ENCODE results near the gene NFAT5. TPM values are rescaled to one million over a fixed set of nuclear protein-coding genes. Genes with fewer than 3 reads are reported as not detected.

Gene NFAT5
- total RNA-seq, 4 donors from 2014 or later, result 49.8 to 64.3 (median 58.6) TPM

GRCh38 chr16:69523566-69524305 lies 42.0 kb upstream of the NFAT5 start:
- TF ChIP-seq CTCF (IDR thresholded peaks at IDR 0.05; ENCODE audit: low read depth), result no peak

GRCh38 chr16:69526831-69527655 lies 38.7 kb upstream of the NFAT5 start:
- TF ChIP-seq CTCF (IDR thresholded peaks at IDR 0.05; ENCODE audit: low read depth), result no peak

- TF ChIP-seq CTCF (IDR thresholded peaks at IDR 0.05; ENCODE audit: low read depth), result no peak
Observed at GRCh38 chr16:69531988-69532387, 33.8 kb upstream of the NFAT5 start.

GRCh38 chr16:69532641-69533455 lies 32.9 kb upstream of the NFAT5 start:
- TF ChIP-seq CTCF (IDR thresholded peaks at IDR 0.05; ENCODE audit: low read depth), result no peak

- no peak for TF ChIP-seq CTCF (IDR thresholded peaks at IDR 0.05; ENCODE audit: low read depth)
Observed at GRCh38 chr16:69534720-69535119, 31.0 kb upstream of the NFAT5 start.

- no peak for TF ChIP-seq CTCF (IDR thresholded peaks at IDR 0.05; ENCODE audit: low read depth)
Observed at GRCh38 chr16:69535123-69536050, 30.4 kb upstream of the NFAT5 start.
